ENCODE results near the gene PHRF1. TPM values are rescaled to one million over a fixed set of nuclear protein-coding genes. Genes with fewer than 3 reads are reported as not detected.

PHRF1 gene
- total RNA-seq, 1 experiment from 2014 or later: 31.8 TPM

DNA sequence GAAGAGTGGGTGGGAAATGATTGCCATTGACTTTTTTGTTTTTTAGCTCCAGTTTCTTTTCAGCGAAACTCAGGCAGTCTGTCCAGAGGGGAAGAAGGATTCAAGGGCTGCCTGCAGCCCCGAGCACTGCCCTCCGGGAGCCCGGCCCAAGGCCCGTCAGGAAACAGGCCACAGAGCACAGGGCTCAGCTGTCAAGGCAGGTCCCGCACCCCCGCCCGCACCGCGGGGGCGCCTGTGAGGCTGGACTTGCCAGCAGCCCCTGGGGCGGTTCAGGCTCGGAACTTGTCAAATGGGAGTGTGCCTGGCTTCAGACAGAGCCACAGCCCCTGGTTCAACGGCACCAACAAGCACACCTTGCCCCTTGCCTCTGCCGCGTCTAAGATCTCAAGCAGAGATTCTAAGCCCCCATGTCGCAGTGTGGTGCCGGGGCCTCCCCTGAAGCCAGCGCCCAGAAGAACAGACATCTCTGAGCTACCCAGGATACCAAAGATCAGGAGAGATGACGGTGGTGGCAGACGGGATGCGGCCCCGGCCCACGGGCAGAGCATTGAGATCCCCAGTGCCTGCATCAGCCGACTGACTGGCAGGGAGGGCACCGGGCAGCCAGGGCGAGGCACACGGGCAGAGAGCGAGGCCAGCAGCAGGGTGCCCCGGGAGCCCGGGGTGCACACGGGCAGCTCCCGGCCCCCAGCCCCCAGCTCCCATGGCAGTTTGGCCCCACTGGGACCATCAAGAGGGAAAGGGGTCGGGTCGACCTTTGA lies 30.9 kb downstream of the PHRF1 start:
- no TSS peak for BruUV-seq (replicated peaks)
- Mint-ChIP-seq H3K27ac (ENCODE audit: low read depth, unreplicated experiment) (no peak overlapping the region), H3K9me3 (ENCODE audit: unreplicated experiment) (no peaks in the 10 kb centered on the region), H3K4me1 (ENCODE audit: insufficient read depth, unreplicated experiment) (no peaks in the 10 kb centered on the region), H3K27me3 (ENCODE audit: insufficient read depth, unreplicated experiment) (no peaks in the 10 kb centered on the region), H3K36me3 (ENCODE audit: insufficient read depth, unreplicated experiment) (peaks cover 55% of the 10 kb centered on the region), H3K4me3 (ENCODE audit: unreplicated experiment) (no peak overlapping the region)
- intact Hi-C loops (cut with micrococcal nuclease): no loop called here
- TF ChIP-seq, protein P1, sequence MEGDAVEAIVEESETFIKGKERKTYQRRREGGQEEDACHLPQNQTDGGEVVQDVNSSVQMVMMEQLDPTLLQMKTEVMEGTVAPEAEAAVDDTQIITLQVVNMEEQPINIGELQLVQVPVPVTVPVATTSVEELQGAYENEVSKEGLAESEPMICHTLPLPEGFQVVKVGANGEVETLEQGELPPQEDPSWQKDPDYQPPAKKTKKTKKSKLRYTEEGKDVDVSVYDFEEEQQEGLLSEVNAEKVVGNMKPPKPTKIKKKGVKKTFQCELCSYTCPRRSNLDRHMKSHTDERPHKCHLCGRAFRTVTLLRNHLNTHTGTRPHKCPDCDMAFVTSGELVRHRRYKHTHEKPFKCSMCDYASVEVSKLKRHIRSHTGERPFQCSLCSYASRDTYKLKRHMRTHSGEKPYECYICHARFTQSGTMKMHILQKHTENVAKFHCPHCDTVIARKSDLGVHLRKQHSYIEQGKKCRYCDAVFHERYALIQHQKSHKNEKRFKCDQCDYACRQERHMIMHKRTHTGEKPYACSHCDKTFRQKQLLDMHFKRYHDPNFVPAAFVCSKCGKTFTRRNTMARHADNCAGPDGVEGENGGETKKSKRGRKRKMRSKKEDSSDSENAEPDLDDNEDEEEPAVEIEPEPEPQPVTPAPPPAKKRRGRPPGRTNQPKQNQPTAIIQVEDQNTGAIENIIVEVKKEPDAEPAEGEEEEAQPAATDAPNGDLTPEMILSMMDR (IDR thresholded peaks at IDR 0.05; ENCODE audit: unreplicated experiment): no peak
- no peak for DNase-seq (ENCODE audit: unreplicated experiment)
- ChIA-PET POLR2A (interaction anchor here (0.6 to 1.1 kb wide), 4 partner anchors 12 to 141 kb away, joined by 3 to 5 read pairs (median 4); no protein-coding TSS in a partner anchor), CTCF (interaction anchor here (0.7 kb wide), 1 partner anchor 191 kb away, joined by 4 read pairs; no protein-coding TSS in a partner anchor)

DNA sequence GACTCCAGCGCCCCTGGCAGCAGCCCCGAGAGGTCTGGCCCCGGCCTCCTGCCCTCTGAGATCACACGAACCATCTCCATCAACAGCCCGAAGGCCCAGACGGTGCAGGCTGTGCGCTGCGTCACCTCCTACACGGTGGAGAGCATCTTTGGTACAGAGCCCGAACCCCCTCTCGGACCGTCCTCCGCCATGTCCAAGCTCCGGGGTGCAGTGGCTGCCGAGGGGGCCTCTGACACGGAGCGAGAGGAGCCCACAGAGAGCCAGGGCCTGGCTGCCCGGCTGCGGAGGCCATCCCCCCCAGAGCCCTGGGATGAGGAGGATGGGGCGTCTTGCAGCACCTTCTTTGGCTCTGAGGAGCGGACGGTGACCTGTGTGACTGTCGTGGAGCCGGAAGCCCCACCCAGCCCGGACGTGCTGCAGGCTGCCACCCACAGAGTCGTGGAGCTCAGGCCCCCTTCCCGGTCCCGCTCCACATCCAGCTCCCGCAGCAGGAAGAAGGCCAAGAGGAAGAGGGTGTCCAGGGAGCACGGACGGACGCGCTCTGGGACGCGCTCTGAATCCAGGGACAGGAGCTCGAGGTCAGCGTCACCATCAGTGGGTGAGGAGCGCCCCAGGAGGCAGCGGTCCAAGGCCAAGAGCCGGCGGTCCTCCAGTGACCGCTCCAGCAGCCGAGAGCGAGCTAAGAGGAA lies 31.8 kb downstream of the PHRF1 start:
- intact Hi-C loops (cut with micrococcal nuclease): no loop called here
- H3K4me1 Mint-ChIP-seq (ENCODE audit: insufficient read depth, unreplicated experiment): no peaks in the 10 kb centered on the region
- H3K36me3 Mint-ChIP-seq (ENCODE audit: insufficient read depth, unreplicated experiment): peaks cover 57% of the 10 kb centered on the region
- ChIA-PET POLR2A (interaction anchor here (1.3 kb wide), 1 partner anchor 29 kb away, joined by 4 read pairs; no protein-coding TSS in a partner anchor), CTCF (interaction anchor here (0.6 to 0.7 kb wide), 2 partner anchors 61 to 190 kb away, joined by 4 read pairs; no protein-coding TSS in a partner anchor)
- H3K9me3 Mint-ChIP-seq (ENCODE audit: unreplicated experiment): no peaks in the 10 kb centered on the region
- no TSS peak for BruUV-seq (replicated peaks)
- H3K4me3 Mint-ChIP-seq (ENCODE audit: unreplicated experiment): no peak overlapping the region
- no peaks in the 10 kb centered on the region for H3K27me3 Mint-ChIP-seq (ENCODE audit: insufficient read depth, unreplicated experiment)
- TF ChIP-seq, protein P1 (IDR thresholded peaks at IDR 0.05; ENCODE audit: unreplicated experiment): no peak
- DNase-seq (ENCODE audit: unreplicated experiment): no peak
- H3K27ac Mint-ChIP-seq (ENCODE audit: low read depth, unreplicated experiment): no peak overlapping the region

DNA sequence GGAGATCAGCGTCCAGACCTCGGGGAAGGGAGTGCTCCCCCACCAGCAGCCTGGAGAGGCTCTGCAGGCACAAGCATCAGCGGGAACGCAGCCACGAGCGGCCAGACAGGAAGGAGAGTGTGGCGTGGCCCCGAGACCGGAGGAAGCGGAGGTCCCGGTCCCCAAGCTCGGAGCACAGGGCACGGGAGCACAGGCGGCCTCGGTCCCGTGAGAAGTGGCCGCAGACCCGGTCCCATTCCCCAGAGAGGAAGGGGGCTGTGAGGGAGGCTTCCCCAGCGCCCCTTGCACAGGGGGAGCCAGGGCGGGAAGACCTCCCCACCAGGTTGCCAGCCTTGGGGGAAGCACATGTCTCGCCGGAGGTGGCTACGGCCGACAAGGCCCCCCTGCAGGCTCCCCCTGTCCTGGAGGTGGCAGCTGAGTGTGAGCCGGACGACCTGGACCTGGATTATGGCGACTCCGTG lies 32.6 kb downstream of the PHRF1 start:
- ChIA-PET CTCF (interaction anchor here (0.6 kb wide), 1 partner anchor 62 kb away, joined by 4 read pairs; no protein-coding TSS in a partner anchor), POLR2A (interaction anchor here (1.3 kb wide), 1 partner anchor 30 kb away, joined by 4 read pairs; no protein-coding TSS in a partner anchor)
- TF ChIP-seq, protein P1 (IDR thresholded peaks at IDR 0.05; ENCODE audit: unreplicated experiment): no peak
- Mint-ChIP-seq H3K4me1 (ENCODE audit: insufficient read depth, unreplicated experiment) (no peaks in the 10 kb centered on the region), H3K36me3 (ENCODE audit: insufficient read depth, unreplicated experiment) (peaks cover 55% of the 10 kb centered on the region), H3K9me3 (ENCODE audit: unreplicated experiment) (no peaks in the 10 kb centered on the region), H3K27me3 (ENCODE audit: insufficient read depth, unreplicated experiment) (no peaks in the 10 kb centered on the region), H3K4me3 (ENCODE audit: unreplicated experiment) (no peak overlapping the region), H3K27ac (ENCODE audit: low read depth, unreplicated experiment) (no peak overlapping the region)
- BruUV-seq (replicated peaks): no TSS peak
- no peak for DNase-seq (ENCODE audit: unreplicated experiment)
- intact Hi-C loops (cut with micrococcal nuclease): no loop called here

DNA sequence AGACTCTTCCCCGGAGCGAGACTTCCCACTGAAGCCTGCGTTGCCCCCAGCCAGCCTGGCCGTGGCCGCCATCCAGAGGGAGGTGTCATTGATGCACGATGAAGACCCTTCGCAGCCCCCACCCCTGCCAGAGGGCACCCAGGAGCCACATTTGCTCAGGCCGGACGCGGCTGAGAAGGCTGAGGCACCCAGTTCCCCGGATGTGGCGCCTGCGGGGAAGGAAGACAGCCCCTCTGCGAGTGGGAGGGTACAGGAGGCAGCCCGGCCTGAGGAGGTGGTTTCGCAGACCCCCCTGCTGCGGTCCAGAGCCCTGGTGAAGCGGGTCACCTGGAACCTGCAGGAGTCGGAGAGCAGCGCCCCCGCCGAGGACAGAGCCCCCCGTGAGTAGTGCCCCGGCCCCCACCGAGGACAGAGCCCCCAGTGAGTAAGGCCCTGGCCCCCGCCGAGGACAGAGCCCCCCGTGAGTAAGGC lies 33.1 kb downstream of the PHRF1 start:
- no peak overlapping the region for H3K27ac Mint-ChIP-seq (ENCODE audit: low read depth, unreplicated experiment)
- H3K27me3 Mint-ChIP-seq (ENCODE audit: insufficient read depth, unreplicated experiment): no peaks in the 10 kb centered on the region
- H3K4me1 Mint-ChIP-seq (ENCODE audit: insufficient read depth, unreplicated experiment): peaks cover 4% of the 10 kb centered on the region
- ChIA-PET CTCF (no interaction called here), POLR2A (interaction anchor here (0.6 kb wide), 1 partner anchor 72 kb away, joined by 3 read pairs; no protein-coding TSS in a partner anchor)
- no TSS peak for BruUV-seq (replicated peaks)
- DNase-seq (ENCODE audit: unreplicated experiment): no peak
- TF ChIP-seq, protein P1 (IDR thresholded peaks at IDR 0.05; ENCODE audit: unreplicated experiment): no peak
- no peaks in the 10 kb centered on the region for H3K9me3 Mint-ChIP-seq (ENCODE audit: unreplicated experiment)
- peaks cover 55% of the 10 kb centered on the region for H3K36me3 Mint-ChIP-seq (ENCODE audit: insufficient read depth, unreplicated experiment)
- no peak overlapping the region for H3K4me3 Mint-ChIP-seq (ENCODE audit: unreplicated experiment)
- intact Hi-C loops (cut with micrococcal nuclease): no loop called here
